Osteoblast (primary cell): ENCODE measurements around the gene ODAD4. TPM values are rescaled to one million over a fixed set of nuclear protein-coding genes. Genes with fewer than 3 reads are reported as not detected.
"Not testable (repeated sequence)": the region's sequence is repeated elsewhere in the genome, so short reads cannot be mapped to it uniquely, and the experiment has no call there.

ENCODE experiments used
- DNase-seq: peaks from one replicate; pipeline ENCODE4 v3.0.0; 2011; ENCODE audit warnings: low spot score, mixed read lengths; ENCODE audit not compliant: insufficient read length; ENCODE audit errors: missing footprints
- H2AFZ ChIP-seq: 2 replicates; pipeline ENCODE4 v1.6.0; 2011; ENCODE audit warnings: mild to moderate bottlenecking, low read length
- H3K27ac ChIP-seq: 2 replicates; pipeline ENCODE4 v1.5.1; 2011; ENCODE audit warnings: mild to moderate bottlenecking, low read depth, low read length, moderate library complexity
- H3K27me3 ChIP-seq: 2 replicates; pipeline ENCODE4 v1.6.0; 2012; ENCODE audit warnings: mild to moderate bottlenecking, control low read depth, inconsistent platforms, low read length, moderate library complexity; ENCODE audit not compliant: insufficient read depth
- H3K36me3 ChIP-seq: 2 replicates; pipeline ENCODE4 v1.5.1; 2011; ENCODE audit warnings: mild to moderate bottlenecking, low read length, control low read depth, moderate library complexity; ENCODE audit not compliant: insufficient read depth
- H3K4me1 ChIP-seq: 2 replicates; pipeline ENCODE4 v1.5.1; 2011; ENCODE audit warnings: mild to moderate bottlenecking, low read length, control low read depth, moderate library complexity; ENCODE audit not compliant: insufficient read depth
- H3K4me2 ChIP-seq: 2 replicates; pipeline ENCODE4 v1.6.0; 2011; ENCODE audit warnings: mild to moderate bottlenecking, low read length; ENCODE audit not compliant: insufficient read depth
- H3K4me3 ChIP-seq: fragments of 200-600 bp; sonication (generic); 3 replicates; pipeline ENCODE4 v1.5.1; 2012; ENCODE audit warnings: mild to moderate bottlenecking, low read length, inconsistent platforms; ENCODE audit not compliant: insufficient read depth
- H3K79me2 ChIP-seq: 2 replicates; pipeline ENCODE4 v1.6.0; 2012; ENCODE audit warnings: mild to moderate bottlenecking, low read length, control low read depth, inconsistent platforms; ENCODE audit not compliant: insufficient read depth
- H3K9me3 ChIP-seq: 2 replicates; pipeline ENCODE4 v1.5.1; 2011; ENCODE audit warnings: low read depth, low read length, control low read depth
- H4K20me1 ChIP-seq: 2 replicates; pipeline ENCODE4 v1.6.0; 2012; ENCODE audit warnings: mild to moderate bottlenecking, low read length, control low read depth; ENCODE audit not compliant: insufficient read depth
- total RNA-seq: library from RNA; depleted of rRNA; stranded (reverse); fragments of >200 nt; gene quantifications from 2 replicates; pipeline ENCODE4 v1.2.3, GENCODE V29; 2012
- TF ChIP-seq, protein P1 (sequence below): IDR thresholded peaks from 2 replicates; pipeline ENCODE4 v1.5.1; 2011; ENCODE audit warnings: mild to moderate bottlenecking, low read depth, low read length, moderate library complexity; ENCODE audit errors: extremely low read depth

Gene ODAD4
- total RNA-seq, 1 donor, result 1.1 TPM

DNA sequence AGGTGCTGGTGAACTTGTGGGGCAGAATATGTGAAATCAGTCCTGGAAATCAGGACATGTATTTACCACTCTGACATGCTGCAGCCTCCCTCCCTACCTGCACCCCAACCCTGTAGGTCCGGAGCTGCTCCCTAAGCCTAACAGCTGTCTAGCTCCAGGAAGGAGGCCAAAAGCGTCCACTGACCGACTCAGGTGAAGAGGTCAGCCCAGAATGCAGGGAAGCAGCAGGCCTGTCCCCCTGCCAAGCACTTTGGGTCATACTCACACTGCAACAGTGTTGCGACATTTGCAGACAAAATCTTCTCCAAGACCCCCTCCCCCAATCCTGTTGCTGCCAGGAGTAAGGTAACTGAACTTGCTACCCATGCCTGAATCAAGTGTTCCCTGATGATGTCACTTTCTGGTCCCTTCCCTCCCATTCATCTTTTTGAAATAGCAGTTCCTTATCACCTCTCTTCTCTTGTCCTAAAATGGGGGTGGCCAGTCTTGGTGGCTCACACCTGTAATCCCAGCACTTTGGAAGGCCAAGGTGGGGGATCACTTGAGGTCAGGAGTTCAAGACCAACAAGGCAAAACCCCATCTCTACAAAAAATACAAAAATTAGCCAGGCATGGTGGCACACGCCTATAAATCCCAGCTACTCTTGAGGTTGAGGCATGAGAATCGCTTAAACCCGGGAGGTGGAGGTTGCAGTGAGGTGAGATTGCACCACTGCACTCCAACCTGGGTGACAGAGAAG, 10.4 kb upstream of the ODAD4 start:
- no peaks in the 10 kb centered on the region for H3K27me3 ChIP-seq
- peaks cover 36% of the 10 kb centered on the region for H3K4me1 ChIP-seq
- peaks cover 37% of the 10 kb centered on the region for H3K79me2 ChIP-seq
- no peak overlapping the region for H3K4me3 ChIP-seq
- no peak overlapping the region for H2AFZ ChIP-seq
- DNase-seq, result no peak
- peaks cover 32% of the 10 kb centered on the region for H4K20me1 ChIP-seq
- TF ChIP-seq, protein P1, sequence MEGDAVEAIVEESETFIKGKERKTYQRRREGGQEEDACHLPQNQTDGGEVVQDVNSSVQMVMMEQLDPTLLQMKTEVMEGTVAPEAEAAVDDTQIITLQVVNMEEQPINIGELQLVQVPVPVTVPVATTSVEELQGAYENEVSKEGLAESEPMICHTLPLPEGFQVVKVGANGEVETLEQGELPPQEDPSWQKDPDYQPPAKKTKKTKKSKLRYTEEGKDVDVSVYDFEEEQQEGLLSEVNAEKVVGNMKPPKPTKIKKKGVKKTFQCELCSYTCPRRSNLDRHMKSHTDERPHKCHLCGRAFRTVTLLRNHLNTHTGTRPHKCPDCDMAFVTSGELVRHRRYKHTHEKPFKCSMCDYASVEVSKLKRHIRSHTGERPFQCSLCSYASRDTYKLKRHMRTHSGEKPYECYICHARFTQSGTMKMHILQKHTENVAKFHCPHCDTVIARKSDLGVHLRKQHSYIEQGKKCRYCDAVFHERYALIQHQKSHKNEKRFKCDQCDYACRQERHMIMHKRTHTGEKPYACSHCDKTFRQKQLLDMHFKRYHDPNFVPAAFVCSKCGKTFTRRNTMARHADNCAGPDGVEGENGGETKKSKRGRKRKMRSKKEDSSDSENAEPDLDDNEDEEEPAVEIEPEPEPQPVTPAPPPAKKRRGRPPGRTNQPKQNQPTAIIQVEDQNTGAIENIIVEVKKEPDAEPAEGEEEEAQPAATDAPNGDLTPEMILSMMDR, result no peak
- peak overlapping the region; percentile 76 for H3K4me2 ChIP-seq
- H3K9me3 ChIP-seq, result no peaks in the 10 kb centered on the region
- H3K36me3 ChIP-seq, result peaks cover 4% of the 10 kb centered on the region
- H3K27ac ChIP-seq, result no peak overlapping the region

DNA sequence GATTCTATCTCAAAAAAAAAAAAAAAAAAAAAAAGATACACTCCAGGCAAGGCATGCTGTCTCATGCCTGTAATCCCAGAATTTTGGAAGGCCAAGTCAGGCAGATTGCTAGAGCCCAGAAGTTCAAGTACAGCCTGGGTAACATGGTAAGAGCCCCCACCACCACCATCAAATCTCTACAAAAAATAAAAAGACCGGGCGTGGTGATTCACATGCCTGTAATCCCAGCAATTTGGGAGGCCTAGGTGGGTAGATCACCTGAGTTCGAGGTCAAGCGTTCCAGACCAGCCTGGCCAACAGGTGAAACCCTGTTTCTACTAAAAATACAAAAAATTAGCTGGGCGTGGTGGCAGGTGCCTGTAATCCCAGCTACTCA, 9.8 kb upstream of the ODAD4 start:
- peaks cover 4% of the 10 kb centered on the region for H3K36me3 ChIP-seq
- no peaks in the 10 kb centered on the region for H3K27me3 ChIP-seq
- peaks cover 30% of the 10 kb centered on the region for H3K4me1 ChIP-seq
- H3K79me2 ChIP-seq, result peaks cover 31% of the 10 kb centered on the region
- no peak overlapping the region for H2AFZ ChIP-seq
- no peaks in the 10 kb centered on the region for H3K9me3 ChIP-seq
- H3K27ac ChIP-seq, result no peak overlapping the region
- DNase-seq, result no peak
- TF ChIP-seq, protein P1, result no peak
- H3K4me2 ChIP-seq, result no peak overlapping the region
- no peak overlapping the region for H3K4me3 ChIP-seq
- peaks cover 27% of the 10 kb centered on the region for H4K20me1 ChIP-seq

- DNase-seq, result no peak
- Histone ChIP-seq H3K9me3 (no peaks in the 10 kb centered on the region), H4K20me1 (no peaks in the 10 kb centered on the region), H3K36me3 (no peaks in the 10 kb centered on the region), H3K27me3 (no peaks in the 10 kb centered on the region), H3K4me3 (no peak overlapping the region), H3K79me2 (no peaks in the 10 kb centered on the region), H3K27ac (no peak overlapping the region), H2AFZ (no peak overlapping the region), H3K4me2 (no peak overlapping the region), H3K4me1 (peaks cover 7% of the 10 kb centered on the region)
- TF ChIP-seq, protein P1, result no peak
Observed at GRCh38 chr17:41925991-41926590, 4.3 kb upstream of the ODAD4 start.

DNA sequence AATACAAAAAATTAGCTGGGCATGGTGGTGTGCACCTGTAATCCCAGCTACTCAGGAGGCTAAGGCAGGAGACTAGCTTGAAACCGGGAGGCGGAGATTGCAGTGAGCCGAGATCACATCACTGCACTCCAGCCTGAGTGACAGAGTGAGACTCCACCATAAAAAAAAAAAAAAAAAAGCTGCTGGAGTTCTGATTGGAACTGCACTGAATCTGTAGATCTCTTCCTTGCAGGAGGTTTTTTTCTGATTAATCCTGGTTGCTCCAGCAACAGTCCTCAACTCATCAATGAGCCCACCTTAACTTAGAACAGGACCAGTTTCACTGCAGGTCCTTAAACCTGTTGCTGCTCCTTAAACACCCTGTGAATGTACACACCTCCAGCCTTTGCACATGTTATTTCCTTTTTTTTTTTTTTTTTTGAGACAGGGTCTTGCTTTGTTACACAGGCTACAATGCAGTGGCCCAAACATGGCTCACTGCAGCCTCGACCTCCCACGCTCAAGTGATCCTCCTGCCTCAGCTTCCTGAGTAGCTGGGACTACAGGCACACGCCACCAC, 1.6 kb upstream of the ODAD4 start:
- no peaks in the 10 kb centered on the region for H3K36me3 ChIP-seq
- H3K4me3 ChIP-seq, result no peak overlapping the region
- H3K4me1 ChIP-seq, result peaks cover 9% of the 10 kb centered on the region
- no peaks in the 10 kb centered on the region for H3K79me2 ChIP-seq
- no peaks in the 10 kb centered on the region for H4K20me1 ChIP-seq
- no peak overlapping the region for H3K27ac ChIP-seq
- H2AFZ ChIP-seq, result peak overlapping the region; percentile 89
- DNase-seq, result no peak
- H3K4me2 ChIP-seq, result peak overlapping the region; percentile 83
- no peaks in the 10 kb centered on the region for H3K27me3 ChIP-seq
- TF ChIP-seq, protein P1, result no peak
- H3K9me3 ChIP-seq, result no peaks in the 10 kb centered on the region

GRCh38 chr17:41930833-41931156, 378 bp downstream of the ODAD4 start:
- not testable (repeated sequence) for H3K9me3 ChIP-seq, H3K36me3 ChIP-seq, H4K20me1 ChIP-seq, DNase-seq, H3K27me3 ChIP-seq, H3K79me2 ChIP-seq, H3K4me1 ChIP-seq
- Histone ChIP-seq H3K4me2 (peak overlapping the region; percentile 83), H3K27ac (peak overlapping the region; percentile 66), H3K4me3 (peak overlapping the region; percentile 71), H2AFZ (peak overlapping the region; percentile 89)

- H3K79me2 ChIP-seq, DNase-seq: not testable (repeated sequence)
Observed at GRCh38 chr17:41931715-41932114, 1.3 kb downstream of the ODAD4 start.

More at GRCh38 chr17:41931715-41932114, 1.3 kb downstream of the ODAD4 start:
- H3K9me3 ChIP-seq, H4K20me1 ChIP-seq, H3K4me3 ChIP-seq, H2AFZ ChIP-seq, H3K4me2 ChIP-seq, H3K36me3 ChIP-seq, H3K4me1 ChIP-seq, H3K27me3 ChIP-seq, H3K27ac ChIP-seq: not testable (repeated sequence)
